ENCODE data around the gene MACIR. TPM values are rescaled to one million over a fixed set of nuclear protein-coding genes. Genes with fewer than 3 reads are reported as not detected.
A peak's percentile ranks its signal among the peaks of the same experiment; 100 is the strongest.

Gene MACIR
- total RNA-seq, 1 experiment from 2014 or later = 12.4 TPM

DNA sequence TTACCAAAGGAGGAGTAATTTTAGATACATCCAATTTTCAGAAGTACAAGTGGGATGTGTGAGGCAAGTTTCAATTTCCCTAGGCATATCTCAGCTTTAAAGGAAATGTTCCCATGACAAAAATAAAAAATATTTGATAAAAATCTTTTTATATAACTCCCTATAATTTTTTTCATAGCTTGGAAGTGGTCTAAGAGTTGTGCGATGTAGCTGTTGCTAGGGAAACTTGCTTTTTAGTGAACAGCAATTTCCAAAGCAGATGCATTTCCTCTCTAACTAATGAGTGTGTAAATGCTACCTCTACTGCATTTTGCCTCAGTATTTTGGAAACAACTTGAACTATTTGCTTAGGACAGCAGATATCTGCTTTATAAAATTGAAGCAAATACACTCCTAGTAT lies 39.6 kb downstream of the MACIR start:
- Mint-ChIP-seq H3K27me3 (ENCODE audit: low read depth) (no peaks in the 10 kb centered on the region), H3K27ac (no peak overlapping the region), H3K4me3 (no peak overlapping the region), H3K9me3 (no peaks in the 10 kb centered on the region), H3K4me1 (peaks cover 15% of the 10 kb centered on the region), H3K36me3 (no peaks in the 10 kb centered on the region)
- ChIA-PET POLR2A (interaction anchor here (1.1 kb wide), 1 partner anchor 9 kb away, joined by 5 read pairs; no protein-coding TSS in a partner anchor), CTCF (interaction anchor here (1.0 to 1.1 kb wide), 2 partner anchors 143 to 221 kb away, joined by 4 to 7 read pairs; no protein-coding TSS in a partner anchor)
- TF ChIP-seq SOX15 (CRISPR knock-in tag; IDR thresholded peaks at IDR 0.05) (no peak), TP53 (CRISPR knock-in tag; IDR thresholded peaks at IDR 0.05) (no peak), ZBTB21 (CRISPR knock-in tag; IDR thresholded peaks at IDR 0.05; ENCODE audit: borderline replicate concordance) (no peak), OVOL2 (CRISPR knock-in tag; IDR thresholded peaks at IDR 0.05; ENCODE audit: borderline replicate concordance) (no peak), ZNF232 (CRISPR knock-in tag; IDR thresholded peaks at IDR 0.05) (no peak), MYBL2 (CRISPR knock-in tag; IDR thresholded peaks at IDR 0.05) (no peak), FOXP1 (CRISPR knock-in tag; IDR thresholded peaks at IDR 0.05; ENCODE audit: borderline replicate concordance) (no peak), TCF7 (CRISPR knock-in tag; IDR thresholded peaks at IDR 0.05; ENCODE audit: low read depth) (no peak)
- TF ChIP-seq, protein P1, sequence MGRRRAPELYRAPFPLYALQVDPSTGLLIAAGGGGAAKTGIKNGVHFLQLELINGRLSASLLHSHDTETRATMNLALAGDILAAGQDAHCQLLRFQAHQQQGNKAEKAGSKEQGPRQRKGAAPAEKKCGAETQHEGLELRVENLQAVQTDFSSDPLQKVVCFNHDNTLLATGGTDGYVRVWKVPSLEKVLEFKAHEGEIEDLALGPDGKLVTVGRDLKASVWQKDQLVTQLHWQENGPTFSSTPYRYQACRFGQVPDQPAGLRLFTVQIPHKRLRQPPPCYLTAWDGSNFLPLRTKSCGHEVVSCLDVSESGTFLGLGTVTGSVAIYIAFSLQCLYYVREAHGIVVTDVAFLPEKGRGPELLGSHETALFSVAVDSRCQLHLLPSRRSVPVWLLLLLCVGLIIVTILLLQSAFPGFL (CRISPR knock-in tag; IDR thresholded peaks at IDR 0.05; ENCODE audit: borderline replicate concordance) = no peak
- TF ChIP-seq, protein P2, sequence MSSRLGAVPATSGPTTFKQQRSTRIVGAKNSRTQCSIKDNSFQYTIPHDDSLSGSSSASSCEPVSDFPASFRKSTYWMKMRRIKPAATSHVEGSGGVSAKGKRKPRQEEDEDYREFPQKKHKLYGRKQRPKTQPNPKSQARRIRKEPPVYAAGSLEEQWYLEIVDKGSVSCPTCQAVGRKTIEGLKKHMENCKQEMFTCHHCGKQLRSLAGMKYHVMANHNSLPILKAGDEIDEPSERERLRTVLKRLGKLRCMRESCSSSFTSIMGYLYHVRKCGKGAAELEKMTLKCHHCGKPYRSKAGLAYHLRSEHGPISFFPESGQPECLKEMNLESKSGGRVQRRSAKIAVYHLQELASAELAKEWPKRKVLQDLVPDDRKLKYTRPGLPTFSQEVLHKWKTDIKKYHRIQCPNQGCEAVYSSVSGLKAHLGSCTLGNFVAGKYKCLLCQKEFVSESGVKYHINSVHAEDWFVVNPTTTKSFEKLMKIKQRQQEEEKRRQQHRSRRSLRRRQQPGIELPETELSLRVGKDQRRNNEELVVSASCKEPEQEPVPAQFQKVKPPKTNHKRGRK (CRISPR knock-in tag; IDR thresholded peaks at IDR 0.05; ENCODE audit: borderline replicate concordance) = no peak
- TF ChIP-seq, protein P3, sequence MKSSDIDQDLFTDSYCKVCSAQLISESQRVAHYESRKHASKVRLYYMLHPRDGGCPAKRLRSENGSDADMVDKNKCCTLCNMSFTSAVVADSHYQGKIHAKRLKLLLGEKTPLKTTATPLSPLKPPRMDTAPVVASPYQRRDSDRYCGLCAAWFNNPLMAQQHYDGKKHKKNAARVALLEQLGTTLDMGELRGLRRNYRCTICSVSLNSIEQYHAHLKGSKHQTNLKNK (CRISPR knock-in tag; IDR thresholded peaks at IDR 0.05) = no peak
- TF ChIP-seq, protein P4, sequence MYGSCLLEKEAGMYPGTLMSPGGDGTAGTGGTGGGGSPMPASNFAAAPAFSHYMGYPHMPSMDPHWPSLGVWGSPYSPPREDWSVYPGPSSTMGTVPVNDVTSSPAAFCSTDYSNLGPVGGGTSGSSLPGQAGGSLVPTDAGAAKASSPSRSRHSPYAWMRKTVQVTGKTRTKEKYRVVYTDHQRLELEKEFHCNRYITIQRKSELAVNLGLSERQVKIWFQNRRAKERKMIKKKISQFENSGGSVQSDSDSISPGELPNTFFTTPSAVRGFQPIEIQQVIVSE (CRISPR knock-in tag; IDR thresholded peaks at IDR 0.05; ENCODE audit: borderline replicate concordance) = no peak
- TF ChIP-seq, protein P5, sequence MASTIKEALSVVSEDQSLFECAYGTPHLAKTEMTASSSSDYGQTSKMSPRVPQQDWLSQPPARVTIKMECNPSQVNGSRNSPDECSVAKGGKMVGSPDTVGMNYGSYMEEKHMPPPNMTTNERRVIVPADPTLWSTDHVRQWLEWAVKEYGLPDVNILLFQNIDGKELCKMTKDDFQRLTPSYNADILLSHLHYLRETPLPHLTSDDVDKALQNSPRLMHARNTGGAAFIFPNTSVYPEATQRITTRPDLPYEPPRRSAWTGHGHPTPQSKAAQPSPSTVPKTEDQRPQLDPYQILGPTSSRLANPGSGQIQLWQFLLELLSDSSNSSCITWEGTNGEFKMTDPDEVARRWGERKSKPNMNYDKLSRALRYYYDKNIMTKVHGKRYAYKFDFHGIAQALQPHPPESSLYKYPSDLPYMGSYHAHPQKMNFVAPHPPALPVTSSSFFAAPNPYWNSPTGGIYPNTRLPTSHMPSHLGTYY (CRISPR knock-in tag; IDR thresholded peaks at IDR 0.05) = no peak
- TF ChIP-seq, protein P6, sequence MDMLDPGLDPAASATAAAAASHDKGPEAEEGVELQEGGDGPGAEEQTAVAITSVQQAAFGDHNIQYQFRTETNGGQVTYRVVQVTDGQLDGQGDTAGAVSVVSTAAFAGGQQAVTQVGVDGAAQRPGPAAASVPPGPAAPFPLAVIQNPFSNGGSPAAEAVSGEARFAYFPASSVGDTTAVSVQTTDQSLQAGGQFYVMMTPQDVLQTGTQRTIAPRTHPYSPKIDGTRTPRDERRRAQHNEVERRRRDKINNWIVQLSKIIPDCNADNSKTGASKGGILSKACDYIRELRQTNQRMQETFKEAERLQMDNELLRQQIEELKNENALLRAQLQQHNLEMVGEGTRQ (CRISPR knock-in tag; IDR thresholded peaks at IDR 0.05) = no peak
- TF ChIP-seq, protein P7, sequence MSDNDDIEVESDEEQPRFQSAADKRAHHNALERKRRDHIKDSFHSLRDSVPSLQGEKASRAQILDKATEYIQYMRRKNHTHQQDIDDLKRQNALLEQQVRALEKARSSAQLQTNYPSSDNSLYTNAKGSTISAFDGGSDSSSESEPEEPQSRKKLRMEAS (CRISPR knock-in tag; IDR thresholded peaks at IDR 0.05) = no peak
- TF ChIP-seq, protein P8, sequence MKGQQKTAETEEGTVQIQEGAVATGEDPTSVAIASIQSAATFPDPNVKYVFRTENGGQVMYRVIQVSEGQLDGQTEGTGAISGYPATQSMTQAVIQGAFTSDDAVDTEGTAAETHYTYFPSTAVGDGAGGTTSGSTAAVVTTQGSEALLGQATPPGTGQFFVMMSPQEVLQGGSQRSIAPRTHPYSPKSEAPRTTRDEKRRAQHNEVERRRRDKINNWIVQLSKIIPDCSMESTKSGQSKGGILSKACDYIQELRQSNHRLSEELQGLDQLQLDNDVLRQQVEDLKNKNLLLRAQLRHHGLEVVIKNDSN (CRISPR knock-in tag; IDR thresholded peaks at IDR 0.05) = no peak
- DNase-seq (ENCODE audit: low spot score) (no peak), ATAC-seq (no peak)

DNA sequence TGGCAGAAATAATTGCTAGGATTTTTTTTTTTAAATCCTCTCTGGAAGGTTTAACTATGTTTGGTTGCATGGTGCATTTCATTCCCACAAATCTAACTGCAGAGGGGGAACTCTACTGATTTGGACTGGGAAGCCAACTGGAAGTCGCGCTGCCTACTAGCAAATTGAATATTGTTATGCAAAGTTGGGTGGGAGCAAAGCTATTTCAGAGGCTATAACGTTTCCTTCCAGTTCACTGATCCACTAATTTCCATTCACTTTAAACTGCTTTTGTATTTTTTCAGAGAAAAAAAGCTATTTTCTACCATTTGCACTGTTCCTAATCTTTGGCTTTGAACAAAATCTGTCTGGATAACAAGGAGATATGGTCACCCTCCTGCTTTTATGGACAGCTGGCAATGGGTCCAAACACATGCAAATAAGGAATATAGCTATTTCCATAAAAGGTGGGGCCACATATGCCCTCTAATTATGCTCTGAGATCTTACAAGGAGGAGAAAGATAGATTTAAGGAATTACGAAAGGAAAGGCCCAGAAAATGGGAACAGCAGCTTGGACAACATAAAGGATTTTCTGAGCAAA lies 40.1 kb downstream of the MACIR start:
- Mint-ChIP-seq H3K27ac (no peak overlapping the region), H3K9me3 (no peaks in the 10 kb centered on the region), H3K4me3 (peak overlapping the region; percentile 1; the same call in 1 of the 2 replicates), H3K27me3 (ENCODE audit: low read depth) (no peaks in the 10 kb centered on the region), H3K4me1 (peaks cover 15% of the 10 kb centered on the region), H3K36me3 (no peaks in the 10 kb centered on the region)
- TF ChIP-seq FOXJ3 (CRISPR knock-in tag; IDR thresholded peaks at IDR 0.05; ENCODE audit: borderline replicate concordance) = no peak
- TF ChIP-seq, protein P9, sequence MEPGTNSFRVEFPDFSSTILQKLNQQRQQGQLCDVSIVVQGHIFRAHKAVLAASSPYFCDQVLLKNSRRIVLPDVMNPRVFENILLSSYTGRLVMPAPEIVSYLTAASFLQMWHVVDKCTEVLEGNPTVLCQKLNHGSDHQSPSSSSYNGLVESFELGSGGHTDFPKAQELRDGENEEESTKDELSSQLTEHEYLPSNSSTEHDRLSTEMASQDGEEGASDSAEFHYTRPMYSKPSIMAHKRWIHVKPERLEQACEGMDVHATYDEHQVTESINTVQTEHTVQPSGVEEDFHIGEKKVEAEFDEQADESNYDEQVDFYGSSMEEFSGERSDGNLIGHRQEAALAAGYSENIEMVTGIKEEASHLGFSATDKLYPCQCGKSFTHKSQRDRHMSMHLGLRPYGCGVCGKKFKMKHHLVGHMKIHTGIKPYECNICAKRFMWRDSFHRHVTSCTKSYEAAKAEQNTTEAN (CRISPR knock-in tag; IDR thresholded peaks at IDR 0.05) = no peak
- no peak for TF ChIP-seq ZNF263 (CRISPR knock-in tag; IDR thresholded peaks at IDR 0.05; ENCODE audit: low read depth)
- TF ChIP-seq, protein P10, sequence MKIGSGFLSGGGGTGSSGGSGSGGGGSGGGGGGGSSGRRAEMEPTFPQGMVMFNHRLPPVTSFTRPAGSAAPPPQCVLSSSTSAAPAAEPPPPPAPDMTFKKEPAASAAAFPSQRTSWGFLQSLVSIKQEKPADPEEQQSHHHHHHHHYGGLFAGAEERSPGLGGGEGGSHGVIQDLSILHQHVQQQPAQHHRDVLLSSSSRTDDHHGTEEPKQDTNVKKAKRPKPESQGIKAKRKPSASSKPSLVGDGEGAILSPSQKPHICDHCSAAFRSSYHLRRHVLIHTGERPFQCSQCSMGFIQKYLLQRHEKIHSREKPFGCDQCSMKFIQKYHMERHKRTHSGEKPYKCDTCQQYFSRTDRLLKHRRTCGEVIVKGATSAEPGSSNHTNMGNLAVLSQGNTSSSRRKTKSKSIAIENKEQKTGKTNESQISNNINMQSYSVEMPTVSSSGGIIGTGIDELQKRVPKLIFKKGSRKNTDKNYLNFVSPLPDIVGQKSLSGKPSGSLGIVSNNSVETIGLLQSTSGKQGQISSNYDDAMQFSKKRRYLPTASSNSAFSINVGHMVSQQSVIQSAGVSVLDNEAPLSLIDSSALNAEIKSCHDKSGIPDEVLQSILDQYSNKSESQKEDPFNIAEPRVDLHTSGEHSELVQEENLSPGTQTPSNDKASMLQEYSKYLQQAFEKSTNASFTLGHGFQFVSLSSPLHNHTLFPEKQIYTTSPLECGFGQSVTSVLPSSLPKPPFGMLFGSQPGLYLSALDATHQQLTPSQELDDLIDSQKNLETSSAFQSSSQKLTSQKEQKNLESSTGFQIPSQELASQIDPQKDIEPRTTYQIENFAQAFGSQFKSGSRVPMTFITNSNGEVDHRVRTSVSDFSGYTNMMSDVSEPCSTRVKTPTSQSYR (CRISPR knock-in tag; IDR thresholded peaks at IDR 0.05) = no peak
- TF ChIP-seq SMAD4 (CRISPR knock-in tag; IDR thresholded peaks at IDR 0.05) = no peak
- no peak for TF ChIP-seq JUN (CRISPR knock-in tag; IDR thresholded peaks at IDR 0.05)
- TF ChIP-seq, protein P11, sequence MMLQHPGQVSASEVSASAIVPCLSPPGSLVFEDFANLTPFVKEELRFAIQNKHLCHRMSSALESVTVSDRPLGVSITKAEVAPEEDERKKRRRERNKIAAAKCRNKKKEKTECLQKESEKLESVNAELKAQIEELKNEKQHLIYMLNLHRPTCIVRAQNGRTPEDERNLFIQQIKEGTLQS (CRISPR knock-in tag; conservative IDR thresholded peaks at IDR 0.05) = no peak
- no peak for DNase-seq (ENCODE audit: low spot score)
- ATAC-seq = peak; percentile 80
- ChIA-PET CTCF (interaction anchor here (1.0 to 1.1 kb wide), 3 partner anchors 40 to 221 kb away, joined by 4 to 7 read pairs (median 4); partner anchors contain the start of gene MACIR), POLR2A (interaction anchor here (1.1 kb wide), 1 partner anchor 10 kb away, joined by 5 read pairs; no protein-coding TSS in a partner anchor)
